MM.1S (cell line): ENCODE results near the gene SMG7.

Source experiments
- DNase-seq: peaks from one replicate; pipeline ENCODE4 v3.0.0-alpha.2; 2015
- H2AFZ ChIP-seq: fragments of 300-600 bp; sonication (generic); 2 replicates; pipeline ENCODE4 v1.6.0; 2016; ENCODE audit warnings: antibody characterized with exemption, low read length
- H3F3A ChIP-seq: fragments of 300-600 bp; sonication (generic); 2 replicates; pipeline ENCODE4 v1.6.1; 2016; ENCODE audit warnings: mild to moderate bottlenecking, antibody characterized with exemption, low read length, moderate library complexity, mixed read lengths; ENCODE audit not compliant: insufficient read depth
- H3K27ac ChIP-seq: fragments of 300-600 bp; sonication (generic); 2 replicates; pipeline ENCODE4 v1.5.1; 2016; ENCODE audit warnings: mild to moderate bottlenecking, low read length
- H3K27me3 ChIP-seq: fragments of 300-600 bp; sonication (generic); replicated peaks from 2 replicates; pipeline ENCODE4 v1.6.0; 2016; ENCODE audit warnings: low read length; ENCODE audit not compliant: insufficient read depth
- H3K36me3 ChIP-seq: fragments of 300-600 bp; sonication (generic); replicated peaks from 2 replicates; pipeline ENCODE4 v1.6.1; 2016; ENCODE audit warnings: mild to moderate bottlenecking, low read length, mixed read lengths; ENCODE audit not compliant: insufficient read depth
- H3K4me1 ChIP-seq: fragments of 300-600 bp; sonication (generic); 2 replicates; pipeline ENCODE4 v1.6.1; 2016; ENCODE audit warnings: low read length, mixed read lengths
- H3K4me2 ChIP-seq: fragments of 300-600 bp; sonication (generic); 2 replicates; pipeline ENCODE4 v1.6.0; 2016; ENCODE audit warnings: low read depth, low read length
- H3K4me3 ChIP-seq: fragments of 300-600 bp; sonication (generic); 2 replicates; pipeline ENCODE4 v1.5.1; 2016; ENCODE audit warnings: low read length, mixed read lengths
- H3K79me2 ChIP-seq: fragments of 300-600 bp; sonication (generic); 2 replicates; pipeline ENCODE4 v1.6.1; 2016; ENCODE audit warnings: mixed run types, low read length, mixed read lengths
- H3K9ac ChIP-seq: fragments of 300-600 bp; sonication (generic); 2 replicates; pipeline ENCODE4 v1.6.1; 2016; ENCODE audit warnings: low read length, mixed read lengths
- H3K9me2 ChIP-seq: fragments of 300-600 bp; sonication (generic); replicated peaks from 2 replicates; pipeline ENCODE4 v1.6.1; 2016; ENCODE audit warnings: mild to moderate bottlenecking, low read length, mixed read lengths; ENCODE audit not compliant: insufficient read depth
- H3K9me3 ChIP-seq: fragments of 300-600 bp; sonication (generic); replicated peaks from 2 replicates; pipeline ENCODE4 v1.6.1; 2016; ENCODE audit warnings: mild to moderate bottlenecking, low read length, mixed read lengths; ENCODE audit not compliant: insufficient read depth
- H4K20me1 ChIP-seq: fragments of 300-600 bp; sonication (generic); 2 replicates; pipeline ENCODE4 v1.6.1; 2016; ENCODE audit warnings: mild to moderate bottlenecking, low read length, moderate library complexity, mixed read lengths; ENCODE audit not compliant: insufficient read depth
- EZH2 ChIP-seq: fragments of 300-600 bp; sonication (generic); optimal IDR thresholded peaks from 2 replicates; pipeline ENCODE3; 2017; ENCODE audit warnings: low read depth, mild to moderate bottlenecking, antibody characterized with exemption, low read length, mixed read lengths
- EZH2phosphoT487 ChIP-seq: fragments of 300-600 bp; sonication (generic); IDR thresholded peaks from 2 replicates; pipeline ENCODE4 v1.6.1; 2018; ENCODE audit warnings: antibody characterized with exemption, low read length
- TF ChIP-seq, protein P1 (sequence below): fragments of 300-600 bp; sonication (generic); IDR thresholded peaks from 2 replicates; pipeline ENCODE4 v1.5.1; 2016; ENCODE audit warnings: antibody characterized with exemption, low read length, mixed read lengths

Gene SMG7

GRCh38 chr1:183467687-183468086 lies 4.6 kb upstream of the SMG7 start:
- Histone ChIP-seq H2AFZ (no peak overlapping the region), H3K9ac (no peak overlapping the region), H3K36me3 (no peaks in the 10 kb centered on the region), H3K4me2 (no peak overlapping the region), H3K79me2 (peaks cover 4% of the 10 kb centered on the region), H3K4me1 (peaks cover 4% of the 10 kb centered on the region), H3F3A (peaks cover 26% of the 10 kb centered on the region), H3K9me2 (no peaks in the 10 kb centered on the region), H3K27me3 (no peaks in the 10 kb centered on the region), H3K4me3 (no peak overlapping the region), H4K20me1 (no peaks in the 10 kb centered on the region), H3K9me3 (no peaks in the 10 kb centered on the region), H3K27ac (no peak overlapping the region)
- DNase-seq: no peak
- no peak for TF ChIP-seq EZH2
- TF ChIP-seq, protein P1, sequence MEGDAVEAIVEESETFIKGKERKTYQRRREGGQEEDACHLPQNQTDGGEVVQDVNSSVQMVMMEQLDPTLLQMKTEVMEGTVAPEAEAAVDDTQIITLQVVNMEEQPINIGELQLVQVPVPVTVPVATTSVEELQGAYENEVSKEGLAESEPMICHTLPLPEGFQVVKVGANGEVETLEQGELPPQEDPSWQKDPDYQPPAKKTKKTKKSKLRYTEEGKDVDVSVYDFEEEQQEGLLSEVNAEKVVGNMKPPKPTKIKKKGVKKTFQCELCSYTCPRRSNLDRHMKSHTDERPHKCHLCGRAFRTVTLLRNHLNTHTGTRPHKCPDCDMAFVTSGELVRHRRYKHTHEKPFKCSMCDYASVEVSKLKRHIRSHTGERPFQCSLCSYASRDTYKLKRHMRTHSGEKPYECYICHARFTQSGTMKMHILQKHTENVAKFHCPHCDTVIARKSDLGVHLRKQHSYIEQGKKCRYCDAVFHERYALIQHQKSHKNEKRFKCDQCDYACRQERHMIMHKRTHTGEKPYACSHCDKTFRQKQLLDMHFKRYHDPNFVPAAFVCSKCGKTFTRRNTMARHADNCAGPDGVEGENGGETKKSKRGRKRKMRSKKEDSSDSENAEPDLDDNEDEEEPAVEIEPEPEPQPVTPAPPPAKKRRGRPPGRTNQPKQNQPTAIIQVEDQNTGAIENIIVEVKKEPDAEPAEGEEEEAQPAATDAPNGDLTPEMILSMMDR: no peak
- no peak for TF ChIP-seq EZH2phosphoT487

- Histone ChIP-seq H3K36me3 (no peaks in the 10 kb centered on the region), H3K9me2 (no peaks in the 10 kb centered on the region), H3K27ac (peak overlapping the region; percentile 89), H3K27me3 (no peaks in the 10 kb centered on the region), H3K9me3 (no peaks in the 10 kb centered on the region), H3K9ac (peak overlapping the region; percentile 97), H3F3A (peaks cover 30% of the 10 kb centered on the region), H3K79me2 (peaks cover 31% of the 10 kb centered on the region), H3K4me3 (peak overlapping the region; percentile 79), H2AFZ (peak overlapping the region; percentile 78), H3K4me2 (peak overlapping the region; percentile 87), H4K20me1 (no peaks in the 10 kb centered on the region), H3K4me1 (peaks cover 21% of the 10 kb centered on the region)
- DNase-seq: peak; percentile 96
- TF ChIP-seq, protein P1: peak; percentile 61
- TF ChIP-seq EZH2: no peak
Measured at GRCh38 chr1:183470147-183470960, 1.9 kb upstream of the SMG7 start.

DNA sequence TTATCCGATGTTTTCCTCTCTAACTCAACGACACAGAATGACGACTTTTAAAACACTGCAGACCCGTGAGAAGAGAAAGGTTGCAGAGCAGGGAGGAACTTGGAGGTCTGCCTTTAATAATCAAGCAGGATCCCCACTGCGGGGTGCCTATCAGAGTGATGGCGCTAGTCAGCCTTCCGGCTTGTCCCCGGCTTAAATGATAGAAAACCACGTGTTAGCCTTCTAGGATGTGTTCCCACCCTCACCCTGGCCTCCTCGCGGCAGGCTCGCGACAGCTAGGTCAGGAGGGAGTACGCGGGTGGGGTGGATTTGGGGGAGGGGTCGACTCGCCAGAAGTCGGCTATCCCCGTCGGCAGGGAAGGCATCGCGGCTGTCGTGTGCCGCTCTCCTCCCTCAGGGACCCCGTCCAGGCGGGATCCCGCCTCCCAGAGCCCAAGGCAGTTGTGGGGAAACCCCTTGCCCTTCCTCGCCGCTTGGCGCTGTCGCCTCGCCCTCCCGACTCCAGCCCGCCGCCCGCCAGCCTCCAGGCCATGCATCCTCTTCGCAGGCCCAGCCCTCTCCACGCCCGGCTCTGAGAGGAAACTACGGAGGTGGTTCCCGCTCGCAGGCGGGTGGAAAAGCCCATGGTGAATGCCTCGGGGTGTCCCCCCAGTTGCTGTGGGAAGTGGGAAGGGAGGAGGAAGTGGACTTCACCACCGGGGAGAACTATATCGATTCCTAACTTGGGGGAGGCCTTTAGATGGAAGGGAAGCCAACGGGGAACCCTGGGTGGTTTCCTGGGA lies 1.1 kb upstream of the SMG7 start:
- H3K27me3 ChIP-seq: no peaks in the 10 kb centered on the region
- DNase-seq: peak; percentile 86

More for the DNA sequence above, 1.1 kb upstream of the SMG7 start:
- Histone ChIP-seq H2AFZ (peak overlapping the region; percentile 78), H3K9me3 (no peaks in the 10 kb centered on the region), H3K79me2 (peaks cover 39% of the 10 kb centered on the region), H3K9ac (peak overlapping the region; percentile 97), H3F3A (peaks cover 30% of the 10 kb centered on the region), H3K36me3 (no peaks in the 10 kb centered on the region), H3K9me2 (no peaks in the 10 kb centered on the region), H3K4me2 (peak overlapping the region; percentile 87), H3K27ac (peak overlapping the region; percentile 89), H3K4me1 (peaks cover 29% of the 10 kb centered on the region), H4K20me1 (no peaks in the 10 kb centered on the region), H3K4me3 (peak overlapping the region; percentile 79)
- TF ChIP-seq EZH2phosphoT487 (no peak), EZH2 (no peak)
- TF ChIP-seq, protein P1: peak; percentile 15
